Lower leg skin (tissue), 3 donors: Measurements from ENCODE around the gene TGFB2.

Experiments used
- CTCF ChIP-seq, 3 donors: fragments of 450-650 bp; IDR thresholded peaks; one replicate each; pipeline ENCODE4 v1.5.1; 2016; ENCODE audit warnings: antibody characterized with exemption in 3 of 3, mild to moderate bottlenecking in 3 of 3, moderate library complexity in 2 of 3
- POLR2A ChIP-seq, 2 donors: fragments of 450-650 bp; IDR thresholded peaks; one replicate each; pipeline ENCODE4 v1.6.1; 2016 to 2017; ENCODE audit warnings: antibody characterized with exemption in 2 of 2, mild to moderate bottlenecking in 1 of 2, moderate library complexity in 1 of 2

- TF ChIP-seq CTCF (IDR thresholded peaks at IDR 0.05), result no peak
- no peak for TF ChIP-seq POLR2A (IDR thresholded peaks at IDR 0.05)
These were observed 8.8 kb upstream of the TGFB2 start for GRCh38 chr1:218336328-218336727.
